ENCODE measurements around the gene PAGR1.

PAGR1 gene

DNA sequence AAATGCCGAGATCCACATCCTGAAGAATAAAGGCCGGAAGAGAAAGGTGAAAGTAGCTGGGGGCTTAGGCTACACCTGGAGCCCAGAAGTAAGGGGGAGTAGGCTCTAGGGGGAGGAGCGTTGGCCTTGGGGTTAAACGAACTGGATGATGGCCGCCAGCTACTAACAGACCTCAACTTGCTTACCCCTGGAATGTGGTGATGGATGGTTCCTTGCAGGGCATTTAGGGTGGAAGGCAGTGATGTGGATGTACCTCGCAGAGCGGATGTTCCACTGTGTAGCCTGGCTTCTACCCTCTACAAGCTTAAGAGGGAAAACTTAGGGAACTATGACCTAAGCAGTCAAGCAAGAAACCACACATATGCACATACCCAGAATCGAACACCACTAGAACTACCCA lies 11.9 kb upstream of the PAGR1 start:
- Histone ChIP-seq H3K36me3 (peaks cover 17 to 34% (median 20%) of the 10 kb centered on the region in 3 donors), H3K9me3 (no peaks in the 10 kb centered on the region), H3K27me3 (no peaks in the 10 kb centered on the region), H3K4me3 (no peak overlapping the region), H3K4me1 (peaks cover 8 to 31% (median 23%) of the 10 kb centered on the region in 4 donors), H3K27ac (peak overlapping the region; percentile 90 to 97)
- TF ChIP-seq, protein P1, sequence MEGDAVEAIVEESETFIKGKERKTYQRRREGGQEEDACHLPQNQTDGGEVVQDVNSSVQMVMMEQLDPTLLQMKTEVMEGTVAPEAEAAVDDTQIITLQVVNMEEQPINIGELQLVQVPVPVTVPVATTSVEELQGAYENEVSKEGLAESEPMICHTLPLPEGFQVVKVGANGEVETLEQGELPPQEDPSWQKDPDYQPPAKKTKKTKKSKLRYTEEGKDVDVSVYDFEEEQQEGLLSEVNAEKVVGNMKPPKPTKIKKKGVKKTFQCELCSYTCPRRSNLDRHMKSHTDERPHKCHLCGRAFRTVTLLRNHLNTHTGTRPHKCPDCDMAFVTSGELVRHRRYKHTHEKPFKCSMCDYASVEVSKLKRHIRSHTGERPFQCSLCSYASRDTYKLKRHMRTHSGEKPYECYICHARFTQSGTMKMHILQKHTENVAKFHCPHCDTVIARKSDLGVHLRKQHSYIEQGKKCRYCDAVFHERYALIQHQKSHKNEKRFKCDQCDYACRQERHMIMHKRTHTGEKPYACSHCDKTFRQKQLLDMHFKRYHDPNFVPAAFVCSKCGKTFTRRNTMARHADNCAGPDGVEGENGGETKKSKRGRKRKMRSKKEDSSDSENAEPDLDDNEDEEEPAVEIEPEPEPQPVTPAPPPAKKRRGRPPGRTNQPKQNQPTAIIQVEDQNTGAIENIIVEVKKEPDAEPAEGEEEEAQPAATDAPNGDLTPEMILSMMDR (IDR thresholded peaks at IDR 0.05) = no peak
- intact Hi-C loops (cut with DNase I; ENCODE audit: low total_unique reads) = no loop called here
- DNase-seq = no peak

DNA sequence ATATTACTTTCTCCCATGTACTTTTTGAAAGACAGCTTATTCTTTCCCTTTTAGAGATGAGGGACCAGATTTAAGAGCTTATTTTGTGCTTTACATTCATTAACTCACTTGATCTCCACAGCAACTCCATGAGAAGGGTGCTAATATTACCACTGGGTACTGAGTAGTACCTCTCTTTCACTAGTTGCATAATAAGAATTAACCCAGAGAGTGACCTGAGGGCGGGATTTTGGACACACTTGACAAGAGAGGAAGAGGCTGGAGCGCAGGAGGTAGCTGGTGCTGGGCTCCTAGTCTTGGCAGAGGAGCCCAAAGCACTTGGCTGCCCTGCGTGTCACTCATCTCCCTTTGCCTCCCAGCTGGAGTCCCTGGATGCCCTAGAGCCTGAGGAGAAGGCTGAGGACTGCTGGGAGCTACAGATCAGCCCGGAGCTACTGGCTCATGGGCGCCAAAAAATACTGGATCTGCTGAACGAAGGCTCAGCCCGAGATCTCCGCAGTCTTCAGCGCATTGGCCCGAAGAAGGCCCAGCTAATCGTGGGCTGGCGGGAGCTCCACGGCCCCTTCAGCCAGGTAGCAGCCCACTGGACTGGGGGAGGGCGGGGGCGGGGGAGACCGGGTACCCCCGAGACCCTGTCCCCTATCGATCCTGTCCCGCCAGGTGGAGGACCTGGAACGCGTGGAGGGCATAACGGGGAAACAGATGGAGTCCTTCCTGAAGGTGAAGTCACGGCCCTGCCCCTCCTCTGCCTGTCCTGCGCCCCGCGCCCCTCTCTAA lies 11.3 kb upstream of the PAGR1 start:
- intact Hi-C loops (cut with DNase I; ENCODE audit: low total_unique reads) = no loop called here
- Histone ChIP-seq H3K27ac (peak overlapping the region; percentile 90 to 97), H3K27me3 (no peaks in the 10 kb centered on the region), H3K36me3 (peaks cover 17 to 34% (median 20%) of the 10 kb centered on the region in 3 donors), H3K4me3 (peak overlapping the region; percentile 72 to 88), H3K9me3 (no peaks in the 10 kb centered on the region), H3K4me1 (peaks cover 10 to 37% (median 30%) of the 10 kb centered on the region in 4 donors)
- peak; percentile 65 to 84 for DNase-seq
- TF ChIP-seq, protein P1 (IDR thresholded peaks at IDR 0.05) = no peak

DNA sequence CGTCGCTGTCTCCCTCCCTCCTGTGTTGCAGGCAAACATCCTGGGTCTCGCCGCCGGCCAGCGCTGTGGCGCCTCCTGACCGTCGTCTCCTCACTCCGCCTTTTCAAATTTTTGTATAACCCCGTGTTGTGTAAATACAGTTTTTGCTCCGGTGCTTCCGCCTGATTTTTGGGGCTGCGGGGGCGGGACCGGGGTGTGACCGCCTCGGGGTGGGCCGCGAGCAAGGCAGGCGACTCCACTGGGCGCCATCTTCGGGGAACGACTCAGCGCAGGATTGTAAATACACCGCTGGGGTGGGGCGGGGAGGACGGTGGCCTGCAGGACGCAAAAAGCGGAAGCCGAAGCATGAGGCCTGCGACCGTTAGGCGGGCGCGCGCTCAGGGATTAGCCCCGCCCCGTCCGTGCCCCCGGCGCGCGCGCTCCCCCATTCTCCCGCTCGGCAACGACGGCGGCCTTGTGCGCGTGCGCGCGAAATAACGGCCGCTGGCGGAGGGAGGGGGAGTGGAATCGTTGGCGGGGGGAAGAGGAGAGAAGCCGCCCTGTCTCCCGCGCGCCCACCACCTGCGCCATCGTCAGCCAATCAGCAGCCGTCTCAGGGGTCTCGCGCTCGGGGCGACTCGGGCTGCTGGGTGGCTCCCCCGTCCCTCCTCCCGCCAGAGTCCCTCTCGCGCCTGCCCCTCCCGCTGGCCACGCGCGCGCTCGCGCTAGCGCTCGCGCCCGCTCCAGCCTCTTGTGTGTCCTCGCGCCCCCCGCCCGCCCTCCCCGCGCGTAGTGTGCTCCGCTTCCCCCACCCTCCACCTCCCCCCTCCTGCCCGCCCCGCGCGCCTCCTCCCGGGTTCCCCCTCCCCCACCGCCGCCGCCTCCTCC lies 10.5 kb upstream of the PAGR1 start:
- intact Hi-C loops (cut with DNase I; ENCODE audit: low total_unique reads) = no loop called here
- Histone ChIP-seq H3K4me1 (peaks cover 11 to 45% (median 38%) of the 10 kb centered on the region in 4 donors), H3K27ac (peak overlapping the region; percentile 90 to 97), H3K36me3 (peaks cover 12 to 34% (median 13%) of the 10 kb centered on the region in 3 donors), H3K4me3 (peak overlapping the region; percentile 72 to 88), H3K27me3 (no peaks in the 10 kb centered on the region), H3K9me3 (no peaks in the 10 kb centered on the region)
- DNase-seq = peak; percentile 97 to 99
- TF ChIP-seq, protein P1 (IDR thresholded peaks at IDR 0.05) = peak in 1 of 2 experiments; percentile 18

DNA sequence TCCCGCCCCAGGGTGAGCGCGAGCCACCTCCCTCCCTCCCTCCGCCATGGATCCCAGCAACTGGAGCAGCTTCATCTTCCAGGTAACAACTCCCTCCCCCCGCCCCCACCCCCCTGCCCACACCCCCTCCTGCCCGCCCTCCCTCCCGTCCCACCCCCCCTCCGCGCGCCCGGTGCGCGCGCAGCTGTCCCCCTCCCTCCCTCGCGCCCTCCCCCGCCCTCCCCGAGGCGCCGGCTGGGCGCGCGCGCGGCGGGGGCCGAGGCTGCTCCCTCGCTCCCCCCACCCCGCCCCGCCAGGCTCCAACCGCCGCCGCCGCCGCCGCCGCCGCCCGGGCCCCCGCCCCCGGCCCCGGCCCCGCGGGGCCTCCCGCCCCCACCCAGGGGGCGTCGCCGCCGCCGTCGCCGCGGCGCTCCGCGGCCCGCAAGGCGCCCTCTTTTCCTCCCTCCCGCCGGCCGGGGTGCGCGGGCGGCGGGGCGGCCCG lies 9.8 kb upstream of the PAGR1 start, which contains the start of gene MAZ:
TSS of gene MAZ (plus strand) at position 431 of the 481 bp plus-strand sequence. CDS start 173 bp downstream, outside the sequence.
- H3K36me3 ChIP-seq = peaks cover 11 to 27% (median 13%) of the 10 kb centered on the region in 3 donors
- H3K27me3 ChIP-seq = no peaks in the 10 kb centered on the region
- peaks cover 17 to 51% (median 44%) of the 10 kb centered on the region in 4 donors for H3K4me1 ChIP-seq
- no peaks in the 10 kb centered on the region for H3K9me3 ChIP-seq
- DNase-seq = no peak
- H3K27ac ChIP-seq = peak within 1 kb of the TSS; percentile 90 to 97
- H3K4me3 ChIP-seq = peak within 1 kb of the TSS; percentile 73 to 88
- TF ChIP-seq, protein P1 (IDR thresholded peaks at IDR 0.05) = no peak
- intact Hi-C loops (cut with DNase I; ENCODE audit: low total_unique reads) = no loop called here

DNA sequence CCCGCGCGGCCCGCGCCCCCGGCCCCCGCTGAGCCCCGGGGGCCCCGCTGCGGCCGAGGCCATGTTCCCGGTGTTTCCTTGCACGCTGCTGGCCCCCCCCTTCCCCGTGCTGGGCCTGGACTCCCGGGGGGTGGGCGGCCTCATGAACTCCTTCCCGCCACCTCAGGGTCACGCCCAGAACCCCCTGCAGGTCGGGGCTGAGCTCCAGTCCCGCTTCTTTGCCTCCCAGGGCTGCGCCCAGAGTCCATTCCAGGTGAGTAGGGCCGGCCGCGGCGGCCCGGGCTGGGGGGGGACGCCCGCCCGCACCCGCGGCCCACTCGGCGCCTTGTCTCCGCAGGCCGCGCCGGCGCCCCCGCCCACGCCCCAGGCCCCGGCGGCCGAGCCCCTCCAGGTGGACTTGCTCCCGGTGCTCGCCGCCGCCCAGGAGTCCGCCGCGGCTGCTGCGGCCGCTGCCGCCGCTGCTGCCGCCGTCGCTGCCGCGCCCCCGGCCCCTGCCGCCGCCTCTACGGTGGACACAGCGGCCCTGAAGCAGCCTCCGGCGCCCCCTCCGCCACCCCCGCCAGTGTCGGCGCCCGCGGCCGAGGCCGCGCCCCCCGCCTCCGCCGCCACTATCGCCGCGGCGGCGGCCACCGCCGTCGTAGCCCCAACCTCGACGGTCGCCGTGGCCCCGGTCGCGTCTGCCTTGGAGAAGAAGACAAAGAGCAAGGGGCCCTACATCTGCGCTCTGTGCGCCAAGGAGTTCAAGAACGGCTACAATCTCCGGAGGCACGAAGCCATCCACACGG lies 9.1 kb upstream of the PAGR1 start:
- TF ChIP-seq, protein P1 (IDR thresholded peaks at IDR 0.05) = no peak
- DNase-seq = peak in 1 of 2 donors; percentile 85
- peaks cover 11 to 21% (median 13%) of the 10 kb centered on the region in 3 donors for H3K36me3 ChIP-seq
- no peaks in the 10 kb centered on the region for H3K9me3 ChIP-seq
- peak overlapping the region; percentile 90 to 97 for H3K27ac ChIP-seq
- no peaks in the 10 kb centered on the region for H3K27me3 ChIP-seq
- peaks cover 18 to 54% (median 44%) of the 10 kb centered on the region in 4 donors for H3K4me1 ChIP-seq
- intact Hi-C loops (cut with DNase I; ENCODE audit: low total_unique reads) = no loop called here
- peak overlapping the region; percentile 73 to 88 for H3K4me3 ChIP-seq

All from tibial artery (tissue), 4 donors.